ENCODE measurements around the gene ATP5PF. TPM values are rescaled to one million over a fixed set of nuclear protein-coding genes. Genes with fewer than 3 reads are reported as not detected.

ATP5PF gene
- total RNA-seq, 2 donors from 2014 or later = 126 to 131 TPM

GRCh38 chr21:25733859-25734653, 648 bp downstream of the ATP5PF start:
- peak overlapping the region; percentile 97 for H3K4me3 Mint-ChIP-seq
- Histone ChIP-seq H3K4me1 (ENCODE audit: control insufficient read depth, insufficient read depth, low read length) (no peaks in the 10 kb centered on the region), H3K9me3 (ENCODE audit: control insufficient read depth, low read length) (no peaks in the 10 kb centered on the region), H3K27me3 (ENCODE audit: control insufficient read depth, insufficient read depth, low read length, poor library complexity, severe bottlenecking) (no peaks in the 10 kb centered on the region), H3K4me3 (ENCODE audit: low read length) (peak overlapping the region; percentile 98), H3K27ac (ENCODE audit: low read depth, low read length) (peak overlapping the region; percentile 82), H3K36me3 (ENCODE audit: control insufficient read depth, insufficient read depth, low read length) (peaks cover 22% of the 10 kb centered on the region), H3K9ac (ENCODE audit: extremely low read depth, low read length, poor library complexity, severe bottlenecking) (peak overlapping the region; percentile 91)
- H3K27ac Mint-ChIP-seq = peak overlapping the region; percentile 100
- DNase-seq = no peak
- H3K4me1 Mint-ChIP-seq = peaks cover 18% of the 10 kb centered on the region
- H3K9me3 Mint-ChIP-seq = no peaks in the 10 kb centered on the region
- WGBS, 2 experiments (ENCODE audit: insufficient coverage in 1 of 2, insufficient read length in 1 of 2) = 9 to 22% methylated on average over 13 to 30 of the region's 30 CpGs
- no peaks in the 10 kb centered on the region for H3K27me3 Mint-ChIP-seq (ENCODE audit: insufficient read depth)
- H3K36me3 Mint-ChIP-seq (ENCODE audit: low read depth) = peaks cover 12% of the 10 kb centered on the region
- no peak for TF ChIP-seq CTCF (conservative IDR thresholded peaks at IDR 0.05)

- WGBS, 2 experiments (ENCODE audit: insufficient coverage in 1 of 2, insufficient read length in 1 of 2) = 90 to 93% methylated on average over 2 to 6 of the region's 6 CpGs
- Histone ChIP-seq H3K4me3 (ENCODE audit: low read length) (no peak overlapping the region), H3K27me3 (ENCODE audit: control insufficient read depth, insufficient read depth, low read length, poor library complexity, severe bottlenecking) (no peaks in the 10 kb centered on the region), H3K9ac (ENCODE audit: extremely low read depth, low read length, poor library complexity, severe bottlenecking) (no peak overlapping the region), H3K9me3 (ENCODE audit: control insufficient read depth, low read length) (no peaks in the 10 kb centered on the region), H3K36me3 (ENCODE audit: control insufficient read depth, insufficient read depth, low read length) (peaks cover 40% of the 10 kb centered on the region), H3K4me1 (ENCODE audit: control insufficient read depth, insufficient read depth, low read length) (no peaks in the 10 kb centered on the region), H3K27ac (ENCODE audit: low read depth, low read length) (no peak overlapping the region)
- TF ChIP-seq CTCF (conservative IDR thresholded peaks at IDR 0.05) = no peak
- H3K4me3 Mint-ChIP-seq = no peak overlapping the region
- no peak overlapping the region for H3K27ac Mint-ChIP-seq
- H3K36me3 Mint-ChIP-seq (ENCODE audit: low read depth) = peaks cover 27% of the 10 kb centered on the region
- peaks cover 15% of the 10 kb centered on the region for H3K4me1 Mint-ChIP-seq
- H3K9me3 Mint-ChIP-seq = no peaks in the 10 kb centered on the region
- H3K27me3 Mint-ChIP-seq (ENCODE audit: insufficient read depth) = no peaks in the 10 kb centered on the region
- DNase-seq = no peak
These were observed 2.5 kb downstream of the ATP5PF start for GRCh38 chr21:25732091-25732760.

GRCh38 chr21:25722631-25723030, 12.1 kb downstream of the ATP5PF start:
- peaks cover 14% of the 10 kb centered on the region for H3K4me1 Mint-ChIP-seq
- no peaks in the 10 kb centered on the region for H3K9me3 ChIP-seq (ENCODE audit: control insufficient read depth, low read length)

More at GRCh38 chr21:25722631-25723030, 12.1 kb downstream of the ATP5PF start:
- DNase-seq = no peak
- no peaks in the 10 kb centered on the region for H3K27me3 Mint-ChIP-seq (ENCODE audit: insufficient read depth)
- H3K36me3 Mint-ChIP-seq (ENCODE audit: low read depth) = peaks cover 59% of the 10 kb centered on the region
- no peak overlapping the region for H3K27ac Mint-ChIP-seq
- no peak overlapping the region for H3K4me3 ChIP-seq (ENCODE audit: low read length)
- H3K27me3 ChIP-seq (ENCODE audit: control insufficient read depth, insufficient read depth, low read length, poor library complexity, severe bottlenecking) = no peaks in the 10 kb centered on the region
- H3K9ac ChIP-seq (ENCODE audit: extremely low read depth, low read length, poor library complexity, severe bottlenecking) = no peak overlapping the region
- peaks cover 60% of the 10 kb centered on the region for H3K36me3 ChIP-seq (ENCODE audit: control insufficient read depth, insufficient read depth, low read length)
- peak overlapping the region; percentile 14 for H3K27ac ChIP-seq (ENCODE audit: low read depth, low read length)
- no peaks in the 10 kb centered on the region for H3K9me3 Mint-ChIP-seq
- H3K4me1 ChIP-seq (ENCODE audit: control insufficient read depth, insufficient read depth, low read length) = no peaks in the 10 kb centered on the region
- no peak overlapping the region for H3K4me3 Mint-ChIP-seq
- no peak for TF ChIP-seq CTCF (conservative IDR thresholded peaks at IDR 0.05)
- 93 to 94% methylated on average over 3 of the region's 3 CpGs for WGBS, 2 experiments (ENCODE audit: insufficient coverage in 1 of 2, insufficient read length in 1 of 2)

Data from endodermal cell (in vitro differentiated cells).